Neural crest cell (in vitro differentiated cells): Measurements from ENCODE around the gene SENP2. TPM values are rescaled to one million over a fixed set of nuclear protein-coding genes. Genes with fewer than 3 reads are reported as not detected.
"Not testable (repeated sequence)": the region's sequence is repeated elsewhere in the genome, so short reads cannot be mapped to it uniquely, and the experiment has no call there.

Source experiments
- DNase-seq: peaks from one replicate; pipeline ENCODE4 v3.0.0; 2021; ENCODE audit warnings: low read depth, mixed read lengths, low spot score
- H3K27ac Mint-ChIP-seq: one replicate; pipeline ENCODE4 v1.8.0; 2021; ENCODE audit warnings: mild to moderate bottlenecking, mixed read lengths; ENCODE audit not compliant: unreplicated experiment
- H3K27me3 Mint-ChIP-seq: 2 replicates; pipeline ENCODE4 v1.8.0; 2021; ENCODE audit warnings: low read depth, mild to moderate bottlenecking, mixed read lengths
- H3K36me3 Mint-ChIP-seq: 2 replicates; pipeline ENCODE4 v1.8.0; 2021; ENCODE audit warnings: low read depth, mild to moderate bottlenecking, mixed read lengths
- H3K4me1 Mint-ChIP-seq: 2 replicates; pipeline ENCODE4 v1.8.0; 2021; ENCODE audit warnings: mixed read lengths
- H3K4me3 Mint-ChIP-seq: one replicate; pipeline ENCODE4 v1.8.0; 2021; ENCODE audit warnings: mild to moderate bottlenecking, mixed read lengths
- H3K9me3 Mint-ChIP-seq: 2 replicates; pipeline ENCODE4 v1.8.0; 2021; ENCODE audit warnings: mixed read lengths
- total RNA-seq: library from RNA; stranded (reverse); gene quantifications from 2 replicates; pipeline ENCODE4 v1.2.1, GENCODE V29; 2021
- TF ChIP-seq, protein P1 (sequence below): fragments of 200-600 bp; sonication (generic); conservative IDR thresholded peaks from 2 replicates; pipeline ENCODE4 v1.5.0; 2021; ENCODE audit warnings: antibody characterized with exemption, mild to moderate bottlenecking

SENP2 gene
- total RNA-seq, 1 donor from 2014 or later: 46.7 TPM

DNA sequence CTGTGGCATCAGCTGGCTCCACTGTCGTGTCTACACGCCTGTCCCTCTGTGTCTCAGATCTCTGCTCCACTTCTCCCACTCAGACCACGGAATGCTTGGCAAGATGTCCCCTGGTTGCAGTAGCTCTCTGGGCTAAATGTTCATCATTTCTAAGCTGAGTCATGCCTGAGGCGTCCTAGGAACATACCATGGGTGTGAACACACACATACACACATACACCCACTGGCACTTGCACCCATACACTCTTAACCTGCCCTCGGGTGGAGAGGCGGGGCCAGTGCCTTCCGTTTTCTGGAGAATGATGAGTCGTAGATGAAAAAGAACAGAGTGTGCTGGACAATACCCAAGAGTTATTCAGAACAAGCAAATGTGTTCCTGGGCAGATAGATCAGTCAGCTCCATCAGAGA lies 72.4 kb downstream of the SENP2 start:
- no peaks in the 10 kb centered on the region for H3K9me3 Mint-ChIP-seq
- DNase-seq: no peak
- H3K27me3 Mint-ChIP-seq: no peaks in the 10 kb centered on the region
- peaks cover 8% of the 10 kb centered on the region for H3K4me1 Mint-ChIP-seq
- no peak overlapping the region for H3K27ac Mint-ChIP-seq
- TF ChIP-seq, protein P1, sequence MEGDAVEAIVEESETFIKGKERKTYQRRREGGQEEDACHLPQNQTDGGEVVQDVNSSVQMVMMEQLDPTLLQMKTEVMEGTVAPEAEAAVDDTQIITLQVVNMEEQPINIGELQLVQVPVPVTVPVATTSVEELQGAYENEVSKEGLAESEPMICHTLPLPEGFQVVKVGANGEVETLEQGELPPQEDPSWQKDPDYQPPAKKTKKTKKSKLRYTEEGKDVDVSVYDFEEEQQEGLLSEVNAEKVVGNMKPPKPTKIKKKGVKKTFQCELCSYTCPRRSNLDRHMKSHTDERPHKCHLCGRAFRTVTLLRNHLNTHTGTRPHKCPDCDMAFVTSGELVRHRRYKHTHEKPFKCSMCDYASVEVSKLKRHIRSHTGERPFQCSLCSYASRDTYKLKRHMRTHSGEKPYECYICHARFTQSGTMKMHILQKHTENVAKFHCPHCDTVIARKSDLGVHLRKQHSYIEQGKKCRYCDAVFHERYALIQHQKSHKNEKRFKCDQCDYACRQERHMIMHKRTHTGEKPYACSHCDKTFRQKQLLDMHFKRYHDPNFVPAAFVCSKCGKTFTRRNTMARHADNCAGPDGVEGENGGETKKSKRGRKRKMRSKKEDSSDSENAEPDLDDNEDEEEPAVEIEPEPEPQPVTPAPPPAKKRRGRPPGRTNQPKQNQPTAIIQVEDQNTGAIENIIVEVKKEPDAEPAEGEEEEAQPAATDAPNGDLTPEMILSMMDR: no peak
- peaks cover 20% of the 10 kb centered on the region for H3K36me3 Mint-ChIP-seq
- no peak overlapping the region for H3K4me3 Mint-ChIP-seq

DNA sequence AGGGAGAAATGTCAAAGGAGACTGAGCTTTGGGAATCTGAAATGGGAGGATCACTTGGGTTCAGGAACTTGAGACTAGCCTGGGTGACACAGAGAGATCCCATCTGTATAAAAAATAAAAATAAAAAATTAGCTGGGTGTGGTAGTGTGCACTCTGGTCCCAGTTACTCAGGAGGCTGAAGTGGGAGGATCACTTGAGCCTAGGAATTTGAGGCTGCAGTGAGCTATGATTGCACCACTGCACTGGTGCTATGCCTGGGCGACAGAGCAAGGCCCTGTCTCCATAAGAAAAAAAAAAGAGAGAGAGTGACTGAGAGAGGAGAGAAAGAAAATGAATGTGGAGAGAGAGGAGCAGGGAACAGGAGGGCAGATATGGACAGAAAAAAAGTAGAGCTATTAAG lies 72.8 kb downstream of the SENP2 start:
- H3K27me3 Mint-ChIP-seq: no peaks in the 10 kb centered on the region
- no peaks in the 10 kb centered on the region for H3K9me3 Mint-ChIP-seq
- H3K4me1 Mint-ChIP-seq: peaks cover 8% of the 10 kb centered on the region
- TF ChIP-seq, protein P1: no peak
- peaks cover 22% of the 10 kb centered on the region for H3K36me3 Mint-ChIP-seq
- no peak overlapping the region for H3K4me3 Mint-ChIP-seq
- H3K27ac Mint-ChIP-seq: peak overlapping the region; percentile 68
- DNase-seq: no peak

DNA sequence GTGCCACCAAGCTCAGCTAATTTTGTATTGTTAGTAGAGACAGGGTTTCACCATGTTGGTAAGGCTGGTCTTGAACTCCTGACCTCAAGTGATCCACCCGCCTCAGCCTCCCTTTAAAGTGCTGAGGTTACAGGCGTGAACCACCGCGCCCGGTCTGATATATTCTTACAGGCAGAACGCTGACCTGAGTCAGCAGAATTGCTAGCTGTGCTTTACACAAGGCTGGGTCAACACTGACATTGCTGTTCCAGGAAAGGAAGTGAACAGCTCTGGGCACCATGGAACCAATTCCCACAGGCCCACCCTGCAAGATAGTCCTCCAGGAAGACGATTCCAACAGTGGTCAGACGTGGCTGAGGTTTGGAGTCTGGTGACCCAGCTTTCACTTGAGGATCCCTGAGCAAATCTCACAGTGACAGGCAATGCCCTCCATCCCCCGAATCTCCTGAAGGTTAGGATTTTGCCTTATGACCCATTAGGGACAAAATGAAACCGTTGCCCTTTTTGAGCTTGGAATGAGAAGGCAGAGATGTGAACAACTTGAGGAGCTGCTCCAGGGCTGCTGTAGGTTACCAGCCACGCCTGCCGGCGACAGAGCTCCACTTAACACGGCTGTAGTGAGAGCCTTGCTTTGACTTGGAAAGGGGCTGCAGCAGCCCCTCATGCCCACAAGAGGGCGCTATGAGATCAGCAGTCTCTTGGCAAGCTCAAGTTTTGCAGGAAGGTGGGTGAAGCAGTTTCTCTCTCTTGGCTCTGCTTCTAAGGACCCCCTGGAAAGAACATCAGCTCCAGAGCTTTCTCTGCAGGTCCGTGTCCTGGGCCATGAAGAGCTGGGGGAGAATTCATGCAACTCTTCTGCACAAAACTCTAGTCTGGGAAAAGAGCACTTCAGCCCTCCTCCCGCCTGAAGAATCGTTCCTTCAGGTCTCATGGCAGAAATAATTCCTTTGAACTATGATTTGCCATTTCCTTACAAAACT lies 74.1 kb downstream of the SENP2 start:
- DNase-seq: peak; percentile 88
- no peak overlapping the region for H3K27ac Mint-ChIP-seq
- H3K9me3 Mint-ChIP-seq: no peaks in the 10 kb centered on the region
- TF ChIP-seq, protein P1: peak; percentile 99
- no peaks in the 10 kb centered on the region for H3K27me3 Mint-ChIP-seq
- H3K4me3 Mint-ChIP-seq: no peak overlapping the region
- peaks cover 8% of the 10 kb centered on the region for H3K4me1 Mint-ChIP-seq
- H3K36me3 Mint-ChIP-seq: peaks cover 31% of the 10 kb centered on the region

DNA sequence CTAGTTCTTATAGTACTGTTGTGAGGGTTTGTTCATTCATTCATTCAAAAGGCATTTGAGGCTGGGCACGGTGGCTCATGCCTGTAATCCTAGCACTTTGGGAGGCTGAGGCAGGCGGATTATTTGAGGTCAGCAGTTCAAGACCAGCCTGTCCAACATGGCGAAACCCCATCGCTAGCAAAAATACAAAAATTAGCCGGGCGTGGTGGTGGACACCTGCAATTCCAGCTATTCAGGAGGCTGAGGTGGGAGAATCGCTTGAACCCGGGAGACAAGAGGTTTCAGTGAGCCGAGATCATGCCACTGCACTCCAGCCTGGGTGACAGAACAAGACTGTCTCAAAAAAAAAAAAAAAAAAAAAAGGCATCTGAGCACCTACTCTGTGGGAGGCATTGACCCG lies 75.2 kb downstream of the SENP2 start:
- not testable (repeated sequence) for H3K27me3 Mint-ChIP-seq, H3K4me1 Mint-ChIP-seq, H3K4me3 Mint-ChIP-seq, H3K9me3 Mint-ChIP-seq, H3K27ac Mint-ChIP-seq, DNase-seq
- peaks cover 31% of the 10 kb centered on the region for H3K36me3 Mint-ChIP-seq

DNA sequence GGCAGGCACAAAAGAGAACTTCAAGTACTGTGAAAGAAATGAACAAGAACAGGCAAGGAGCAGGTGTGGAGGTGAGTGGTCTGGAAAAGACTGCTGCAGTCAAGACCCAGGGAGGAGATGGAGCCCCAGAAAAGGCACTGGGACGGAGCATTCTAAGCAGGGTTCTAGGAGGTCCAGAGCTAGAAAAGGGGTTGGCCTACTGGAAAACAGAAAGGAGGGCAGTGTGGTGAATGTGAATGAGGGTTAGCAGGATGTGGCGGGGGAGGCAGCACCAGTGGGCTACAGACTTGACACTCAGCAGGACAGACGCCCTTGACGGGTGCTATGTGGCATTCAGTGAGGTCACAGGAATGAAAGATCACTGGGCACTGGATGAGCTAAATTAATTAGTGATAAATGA lies 75.7 kb downstream of the SENP2 start:
- H3K4me1 Mint-ChIP-seq: peaks cover 8% of the 10 kb centered on the region
- no peaks in the 10 kb centered on the region for H3K27me3 Mint-ChIP-seq
- H3K36me3 Mint-ChIP-seq: peaks cover 31% of the 10 kb centered on the region
- H3K4me3 Mint-ChIP-seq: no peak overlapping the region
- TF ChIP-seq, protein P1: no peak
- no peaks in the 10 kb centered on the region for H3K9me3 Mint-ChIP-seq
- no peak for DNase-seq
- peak overlapping the region; percentile 60 for H3K27ac Mint-ChIP-seq

DNA sequence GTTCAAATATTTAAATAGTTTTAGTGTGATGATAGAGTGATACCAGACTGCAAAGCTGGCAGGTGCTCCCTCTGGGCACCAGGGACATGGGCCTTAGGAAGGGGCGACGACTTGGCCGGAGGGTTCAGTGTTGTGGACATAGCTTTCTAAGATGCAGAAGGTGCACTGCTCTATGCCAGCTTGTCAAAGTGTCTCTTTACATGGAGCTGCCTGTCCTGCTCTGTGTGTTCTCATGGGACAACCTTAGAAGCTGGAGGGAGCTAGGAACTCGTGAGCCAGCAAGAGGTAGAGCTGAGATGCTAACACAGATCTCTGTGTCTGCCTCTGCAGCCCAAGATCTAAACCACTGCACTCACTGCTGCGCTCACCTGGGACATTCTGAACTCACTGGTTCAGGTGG lies 77.8 kb downstream of the SENP2 start:
- Mint-ChIP-seq H3K27ac (no peak overlapping the region), H3K27me3 (no peaks in the 10 kb centered on the region), H3K9me3 (no peaks in the 10 kb centered on the region), H3K4me3 (no peak overlapping the region), H3K4me1 (peaks cover 8% of the 10 kb centered on the region), H3K36me3 (peaks cover 35% of the 10 kb centered on the region)
- TF ChIP-seq, protein P1: no peak
- DNase-seq: no peak
